A673 (cell line): Measurements from ENCODE around the gene PIGN.

Experiments used
- CTCF ChIP-seq: fragments of 300-800, 200-600 bp; sonication (generic); conservative IDR thresholded peaks from 2 replicates; pipeline ENCODE4 v1.5.1; 2017; ENCODE audit warnings: low read depth, mild to moderate bottlenecking, antibody characterized with exemption, low read length, moderate library complexity, mixed read lengths
- EZH2 ChIP-seq: fragments of 200-600 bp; sonication (generic); IDR thresholded peaks from 2 replicates; pipeline ENCODE4 v1.6.1; 2017; ENCODE audit warnings: borderline replicate concordance, low read depth, mild to moderate bottlenecking, mixed read lengths, antibody characterized with exemption, low read length; ENCODE audit not compliant: poor library complexity, severe bottlenecking

GRCh38 chr18:62157843-62158242 lies 29.0 kb downstream of the PIGN start:
- no peak for TF ChIP-seq CTCF
- no peak for TF ChIP-seq EZH2
